DOHH2 (cell line): ENCODE data around the gene RCAN2.

Experiments
- H3F3A ChIP-seq: fragments of 200-600 bp; sonication (generic), shearing (Covaris generic); 2 replicates; pipeline ENCODE4 v1.6.0; 2016; ENCODE audit warnings: antibody characterized with exemption, mild to moderate bottlenecking; ENCODE audit not compliant: control insufficient read depth, insufficient read depth
- H3K27ac ChIP-seq: fragments of 200-600 bp; sonication (generic); 2 replicates; pipeline ENCODE4 v1.5.1; 2014; ENCODE audit warnings: low read depth, mild to moderate bottlenecking, low read length, moderate library complexity
- H3K27me3 ChIP-seq: fragments of 200-600 bp; sonication (generic); 2 replicates; pipeline ENCODE4 v1.6.1; 2014; ENCODE audit warnings: mild to moderate bottlenecking, low read length, mixed read lengths; ENCODE audit not compliant: control insufficient read depth
- H3K36me3 ChIP-seq: fragments of 200-600 bp; sonication (generic); 2 replicates; pipeline ENCODE4 v1.6.1; 2014; ENCODE audit warnings: mild to moderate bottlenecking, low read length, moderate library complexity, mixed read lengths; ENCODE audit not compliant: control insufficient read depth
- H3K4me1 ChIP-seq: fragments of 200-600 bp; sonication (generic); 2 replicates; pipeline ENCODE4 v1.6.1; 2014; ENCODE audit warnings: mild to moderate bottlenecking, low read length, mixed read lengths; ENCODE audit not compliant: control insufficient read depth
- H3K4me2 ChIP-seq: fragments of 200-600 bp; sonication (generic); 2 replicates; pipeline ENCODE4 v1.6.0; 2014; ENCODE audit warnings: mild to moderate bottlenecking, low read length, moderate library complexity
- H3K4me3 ChIP-seq: fragments of 200-600 bp; sonication (generic); 2 replicates; pipeline ENCODE4 v1.5.1; 2014; ENCODE audit warnings: mild to moderate bottlenecking, low read length, mixed read lengths
- H3K79me2 ChIP-seq: fragments of 200-600 bp; sonication (generic); 2 replicates; pipeline ENCODE4 v1.6.1; 2014; ENCODE audit warnings: mild to moderate bottlenecking, low read length, mixed read lengths; ENCODE audit not compliant: control insufficient read depth
- H3K9me2 ChIP-seq: fragments of 200-600 bp; sonication (generic); replicated peaks from 2 replicates; pipeline ENCODE4 v1.6.1; 2014; ENCODE audit warnings: mild to moderate bottlenecking, low read length, mixed read lengths; ENCODE audit not compliant: control insufficient read depth
- H3K9me3 ChIP-seq: fragments of 200-600 bp; sonication (generic); 2 replicates; pipeline ENCODE4 v1.6.1; 2014; ENCODE audit warnings: antibody characterized with exemption, low read length, mixed read lengths; ENCODE audit not compliant: control insufficient read depth, insufficient read depth
- H4K20me1 ChIP-seq: fragments of 200-600 bp; sonication (generic); 2 replicates; pipeline ENCODE4 v1.6.0; 2014; ENCODE audit warnings: low read depth, mild to moderate bottlenecking, antibody characterized with exemption, low read length, moderate library complexity; ENCODE audit not compliant: control insufficient read depth, insufficient read depth
- EZH2phosphoT487 ChIP-seq: fragments of 200-600 bp; sonication (generic); IDR thresholded peaks from 2 replicates; pipeline ENCODE4 v1.6.1; 2017; ENCODE audit warnings: borderline replicate concordance, mild to moderate bottlenecking, antibody characterized with exemption, low read length, moderate library complexity, mixed read lengths
- TF ChIP-seq, protein P1 (sequence below): fragments of 200-600 bp; sonication (generic); IDR thresholded peaks from one replicate; pipeline ENCODE4 v1.5.1; 2014; ENCODE audit warnings: antibody characterized with exemption, mild to moderate bottlenecking, low read depth, low read length; ENCODE audit not compliant: poor library complexity, severe bottlenecking

Gene RCAN2

DNA sequence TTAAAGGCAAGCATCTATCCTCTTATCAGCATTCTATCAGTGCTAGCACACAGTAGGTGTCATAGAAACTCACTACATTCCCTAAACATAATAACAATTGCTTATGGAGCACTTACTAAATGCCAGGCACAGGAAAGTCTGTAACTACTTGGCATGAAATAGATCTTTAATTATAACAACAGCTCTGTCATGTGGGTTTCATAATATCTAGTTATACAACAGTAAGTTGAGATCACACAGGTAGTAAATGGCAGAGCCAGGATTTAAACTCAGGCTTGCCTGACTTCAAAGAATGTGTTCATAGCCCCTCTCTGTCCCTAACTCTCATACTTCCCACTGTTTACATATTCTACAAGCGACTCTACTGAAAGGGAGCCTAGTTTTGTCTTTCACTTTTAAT lies 254.5 kb downstream of the RCAN2 start:
- Histone ChIP-seq H4K20me1 (no peaks in the 10 kb centered on the region), H3K79me2 (no peaks in the 10 kb centered on the region), H3K27me3 (no peaks in the 10 kb centered on the region), H3K9me2 (no peaks in the 10 kb centered on the region), H3K4me3 (no peak overlapping the region), H3K27ac (no peak overlapping the region), H3K4me1 (no peaks in the 10 kb centered on the region), H3K9me3 (no peaks in the 10 kb centered on the region), H3K36me3 (no peaks in the 10 kb centered on the region), H3F3A (no peaks in the 10 kb centered on the region), H3K4me2 (no peak overlapping the region)
- TF ChIP-seq EZH2phosphoT487 = no peak
- TF ChIP-seq, protein P1, sequence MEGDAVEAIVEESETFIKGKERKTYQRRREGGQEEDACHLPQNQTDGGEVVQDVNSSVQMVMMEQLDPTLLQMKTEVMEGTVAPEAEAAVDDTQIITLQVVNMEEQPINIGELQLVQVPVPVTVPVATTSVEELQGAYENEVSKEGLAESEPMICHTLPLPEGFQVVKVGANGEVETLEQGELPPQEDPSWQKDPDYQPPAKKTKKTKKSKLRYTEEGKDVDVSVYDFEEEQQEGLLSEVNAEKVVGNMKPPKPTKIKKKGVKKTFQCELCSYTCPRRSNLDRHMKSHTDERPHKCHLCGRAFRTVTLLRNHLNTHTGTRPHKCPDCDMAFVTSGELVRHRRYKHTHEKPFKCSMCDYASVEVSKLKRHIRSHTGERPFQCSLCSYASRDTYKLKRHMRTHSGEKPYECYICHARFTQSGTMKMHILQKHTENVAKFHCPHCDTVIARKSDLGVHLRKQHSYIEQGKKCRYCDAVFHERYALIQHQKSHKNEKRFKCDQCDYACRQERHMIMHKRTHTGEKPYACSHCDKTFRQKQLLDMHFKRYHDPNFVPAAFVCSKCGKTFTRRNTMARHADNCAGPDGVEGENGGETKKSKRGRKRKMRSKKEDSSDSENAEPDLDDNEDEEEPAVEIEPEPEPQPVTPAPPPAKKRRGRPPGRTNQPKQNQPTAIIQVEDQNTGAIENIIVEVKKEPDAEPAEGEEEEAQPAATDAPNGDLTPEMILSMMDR = no peak

DNA sequence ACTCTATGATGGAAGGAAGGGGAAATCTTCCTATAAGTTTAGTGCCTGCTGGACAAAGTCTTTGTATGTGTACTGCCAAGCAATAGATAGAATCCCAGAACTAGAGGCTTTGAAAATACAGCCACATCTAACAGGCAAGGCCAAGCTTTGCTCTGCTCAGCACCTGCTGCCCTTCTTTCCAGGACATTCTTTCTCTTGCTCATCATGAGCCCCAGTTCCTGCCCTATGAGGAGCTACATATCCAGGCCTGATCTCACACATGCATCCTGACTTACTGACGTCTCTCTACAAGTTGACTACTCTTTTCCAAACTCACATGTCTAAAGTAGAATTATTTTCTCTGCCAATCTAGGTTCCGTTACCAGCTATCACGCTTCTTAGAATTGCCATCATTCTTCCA lies 256.0 kb downstream of the RCAN2 start:
- H3K4me1 ChIP-seq = no peaks in the 10 kb centered on the region
- no peak overlapping the region for H3K4me3 ChIP-seq
- no peaks in the 10 kb centered on the region for H3K27me3 ChIP-seq
- TF ChIP-seq, protein P1 = no peak
- TF ChIP-seq EZH2phosphoT487 = no peak
- no peaks in the 10 kb centered on the region for H4K20me1 ChIP-seq
- H3K27ac ChIP-seq = no peak overlapping the region
- H3K79me2 ChIP-seq = no peaks in the 10 kb centered on the region
- no peak overlapping the region for H3K4me2 ChIP-seq
- no peaks in the 10 kb centered on the region for H3K9me2 ChIP-seq
- H3K9me3 ChIP-seq = no peaks in the 10 kb centered on the region
- no peaks in the 10 kb centered on the region for H3K36me3 ChIP-seq
- no peaks in the 10 kb centered on the region for H3F3A ChIP-seq

DNA sequence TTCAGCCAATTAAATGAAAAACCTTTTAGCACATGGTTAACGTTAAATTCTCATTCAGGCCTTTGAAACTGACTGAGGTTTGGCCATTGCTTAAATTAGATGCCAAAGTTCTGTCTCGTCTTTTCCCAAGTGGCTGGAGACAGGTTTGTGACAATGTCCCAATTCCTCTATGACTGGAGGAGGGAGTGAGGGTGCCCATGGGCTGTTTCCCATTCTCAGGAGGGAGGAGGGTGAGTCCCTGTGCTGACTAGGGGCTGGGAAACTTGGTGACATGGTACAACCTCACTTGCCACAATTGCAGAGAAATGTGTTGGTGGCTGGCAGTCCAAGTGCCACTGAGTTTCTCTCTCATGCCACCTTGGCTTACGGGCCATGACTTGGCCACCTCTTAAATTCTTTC lies 256.5 kb downstream of the RCAN2 start:
- no peaks in the 10 kb centered on the region for H3F3A ChIP-seq
- no peak overlapping the region for H3K4me2 ChIP-seq
- no peaks in the 10 kb centered on the region for H3K36me3 ChIP-seq
- H3K4me1 ChIP-seq = no peaks in the 10 kb centered on the region
- H3K9me3 ChIP-seq = no peaks in the 10 kb centered on the region
- TF ChIP-seq, protein P1 = no peak
- TF ChIP-seq EZH2phosphoT487 = no peak
- no peak overlapping the region for H3K27ac ChIP-seq
- no peaks in the 10 kb centered on the region for H3K9me2 ChIP-seq
- H4K20me1 ChIP-seq = no peaks in the 10 kb centered on the region
- H3K27me3 ChIP-seq = no peaks in the 10 kb centered on the region
- H3K79me2 ChIP-seq = no peaks in the 10 kb centered on the region
- no peak overlapping the region for H3K4me3 ChIP-seq

DNA sequence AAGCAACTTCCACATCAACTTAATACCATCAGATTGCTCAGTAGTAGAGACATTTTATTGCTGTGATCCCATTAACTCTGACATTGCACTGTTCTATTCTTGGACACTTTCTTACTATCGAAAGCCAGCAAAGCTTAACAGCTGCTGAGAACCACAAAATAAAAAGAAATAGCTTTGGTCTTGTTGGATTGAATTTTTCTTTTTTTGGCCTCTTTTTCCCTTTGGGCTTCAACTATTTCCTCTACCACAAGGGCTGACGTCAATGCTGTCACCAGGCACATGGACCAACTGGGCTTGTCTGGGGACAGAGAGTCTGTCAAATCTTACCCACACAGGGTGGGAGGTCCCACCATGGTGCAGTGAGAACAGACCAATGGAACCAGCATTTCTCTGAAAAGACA lies 257.1 kb downstream of the RCAN2 start:
- no peaks in the 10 kb centered on the region for H3K36me3 ChIP-seq
- H3K4me2 ChIP-seq = no peak overlapping the region
- no peaks in the 10 kb centered on the region for H3F3A ChIP-seq
- H3K27me3 ChIP-seq = no peaks in the 10 kb centered on the region
- TF ChIP-seq, protein P1 = no peak
- TF ChIP-seq EZH2phosphoT487 = no peak
- no peak overlapping the region for H3K27ac ChIP-seq
- H3K4me1 ChIP-seq = no peaks in the 10 kb centered on the region
- no peaks in the 10 kb centered on the region for H3K9me3 ChIP-seq
- no peaks in the 10 kb centered on the region for H3K79me2 ChIP-seq
- no peaks in the 10 kb centered on the region for H4K20me1 ChIP-seq
- H3K4me3 ChIP-seq = no peak overlapping the region
- no peaks in the 10 kb centered on the region for H3K9me2 ChIP-seq
